Upper lobe of left lung (tissue), 6 donors: ENCODE data around the gene PCP2. TPM values are rescaled to one million over a fixed set of nuclear protein-coding genes. Genes with fewer than 3 reads are reported as not detected.
A peak's percentile ranks its signal among the peaks of the same experiment; 100 is the strongest.

Experiments
- ATAC-seq, 2 donors: fragments of 200-7000 bp; cut with Tn5 transposase; one replicate each; pipeline ENCODE4 v1.9.1; 2022; ENCODE audit warnings: mild to moderate bottlenecking in 2 of 2, moderate library complexity in 2 of 2; ENCODE audit not compliant: low FRiP score in 2 of 2
- DNase-seq, 2 donors: peaks; one replicate each; pipeline ENCODE4 v3.0.0-alpha.2; 2019 to 2020
- H3K27ac ChIP-seq, 4 donors: fragments of 200-600 bp; sonication (generic); one replicate each; pipeline ENCODE4 v1.5.1; 2016 to 2019
- H3K27me3 ChIP-seq, 4 donors: fragments of 200-600 bp; sonication (generic); one replicate each; pipeline ENCODE4 v1.5.1; 2017 to 2019
- H3K36me3 ChIP-seq, 4 donors: fragments of 200-600 bp; sonication (generic); one replicate each; pipeline ENCODE4 v1.5.1; 2016 to 2019
- H3K4me1 ChIP-seq, 4 donors: fragments of 200-600 bp; sonication (generic); one replicate each; pipeline ENCODE4 v1.5.1; 2018 to 2019
- H3K4me3 ChIP-seq, 4 donors: fragments of 200-600 bp; sonication (generic); one replicate each; pipeline ENCODE4 v1.5.1; 2017 to 2019; ENCODE audit warnings: mild to moderate bottlenecking in 2 of 4, moderate library complexity in 1 of 4
- H3K9me3 ChIP-seq, 4 donors: fragments of 200-600 bp; sonication (generic); one replicate each; pipeline ENCODE4 v1.5.1; 2018 to 2019
- CTCF ChIP-seq, 6 experiments: fragments of 450-650 bp in 4 of 6; fragments of 200-600 bp in 2 of 6; sonication (generic) in 2 of 6; IDR thresholded peaks; one replicate each; pipeline ENCODE4 v1.5.1; 2016 to 2019; ENCODE audit warnings: antibody characterized with exemption in 6 of 6
- EP300 ChIP-seq, 4 donors: sonication (generic); formaldehyde crosslinking; IDR thresholded peaks; one replicate each; pipeline ENCODE4 v1.5.1; 2017; ENCODE audit warnings: antibody characterized with exemption in 4 of 4, control low read depth in 2 of 4
- POLR2A ChIP-seq, 4 donors: fragments of 450-650 bp; IDR thresholded peaks; one replicate each; pipeline ENCODE4 v1.5.1; 2016 to 2017; ENCODE audit warnings: antibody characterized with exemption in 4 of 4, mild to moderate bottlenecking in 2 of 4
- POLR2AphosphoS5 ChIP-seq, 2 donors: sonication (generic); formaldehyde crosslinking; IDR thresholded peaks; one replicate each; pipeline ENCODE4 v1.5.1; 2017; ENCODE audit warnings: antibody characterized with exemption in 2 of 2
- WGBS, 2 donors: methylation state at CpG; one replicate each; pipeline ENCODE4 v1.1.5; 2017 to 2018; 5-methylcytosine and 5-hydroxymethylcytosine counted together
- total RNA-seq, 6 donors: library from RNA; depleted of rRNA in 4 of 6; stranded (reverse); fragments of >200 nt in 4 of 6; gene quantifications; one replicate each; pipeline versions ENCODE4 v1.1.0 to v1.2.1, GENCODE V29; 2016 to 2021
- donor health status: DM: no; HTN: no; CAD: no; lungs with moderate emphysema.
- donor health status: DM: no; HTN: yes; CAD: no; lungs with severe emphysema.

Gene PCP2
- total RNA-seq, 6 donors from 2014 or later = 2.3 to 21.0 (median 3.3) TPM; not detected in 1

- WGBS, 2 donors = 19 to 43% methylated on average over 3 to 7 of the region's 7 CpGs
- Histone ChIP-seq H3K27ac (peak overlapping the region; percentile 40 to 97 (median 70)), H3K36me3 (no peaks in the 10 kb centered on the region), H3K27me3 (no peaks in the 10 kb centered on the region), H3K4me1 (peaks cover 6 to 28% (median 17%) of the 10 kb centered on the region in 4 donors), H3K4me3 (peak overlapping the region in 3 of 4 donors; percentile 25 to 44 (median 26)), H3K9me3 (no peaks in the 10 kb centered on the region)
- peak in 1 of 2 donors; percentile 78 for DNase-seq
- TF ChIP-seq POLR2A (IDR thresholded peaks at IDR 0.05) (no peak), POLR2AphosphoS5 (IDR thresholded peaks at IDR 0.05) (peak in 1 of 2 donors; percentile 14)
- ATAC-seq = peak in 1 of 2 donors; percentile 21
These were observed 42.9 kb upstream of the PCP2 start for GRCh38 chr19:7676376-7676775.

GRCh38 chr19:7674010-7675005, 40.8 kb upstream of the PCP2 start:
- DNase-seq (peak; percentile 68 to 89), ATAC-seq (peak; percentile 75 to 91)
- Histone ChIP-seq H3K4me1 (peaks cover 0 to 26% (median 6%) of the 10 kb centered on the region in 4 donors), H3K4me3 (no peak overlapping the region), H3K36me3 (no peaks in the 10 kb centered on the region), H3K9me3 (no peaks in the 10 kb centered on the region), H3K27ac (peak overlapping the region; percentile 7 to 57 (median 32)), H3K27me3 (no peaks in the 10 kb centered on the region)
- no peak for TF ChIP-seq CTCF (IDR thresholded peaks at IDR 0.05)
- TF ChIP-seq EP300 (IDR thresholded peaks at IDR 0.05) = no peak
- no peak for TF ChIP-seq POLR2AphosphoS5 (IDR thresholded peaks at IDR 0.05)
- no peak for TF ChIP-seq POLR2A (IDR thresholded peaks at IDR 0.05)
- 52 to 55% methylated on average over 19 to 20 of the region's 21 CpGs for WGBS, 2 donors

- H3K4me1 ChIP-seq = peaks cover 0 to 26% (median 6%) of the 10 kb centered on the region in 4 donors
- DNase-seq (peak in 1 of 2 donors; percentile 23), ATAC-seq (no peak)
- 56 to 65% methylated on average over 9 of the region's 9 CpGs for WGBS, 2 donors
- no peak overlapping the region for H3K4me3 ChIP-seq
- no peaks in the 10 kb centered on the region for H3K27me3 ChIP-seq
- no peaks in the 10 kb centered on the region for H3K9me3 ChIP-seq
- no peak overlapping the region for H3K27ac ChIP-seq
- H3K36me3 ChIP-seq = no peaks in the 10 kb centered on the region
- no peak for TF ChIP-seq EP300 (IDR thresholded peaks at IDR 0.05)
- TF ChIP-seq POLR2A (IDR thresholded peaks at IDR 0.05) = no peak
These were observed 39.0 kb upstream of the PCP2 start for GRCh38 chr19:7672522-7672921.

- ATAC-seq (no peak), DNase-seq (no peak)
- WGBS, 2 donors = 42 to 45% methylated on average over 5 to 9 of the region's 9 CpGs
- Histone ChIP-seq H3K4me3 (no peak overlapping the region), H3K4me1 (peaks cover 0 to 18% (median under 1%) of the 10 kb centered on the region in 4 donors), H3K36me3 (no peaks in the 10 kb centered on the region), H3K9me3 (no peaks in the 10 kb centered on the region), H3K27me3 (no peaks in the 10 kb centered on the region), H3K27ac (peak overlapping the region in 1 of 4 donors; percentile 30)
- TF ChIP-seq CTCF (IDR thresholded peaks at IDR 0.05) = no peak
- TF ChIP-seq POLR2A (IDR thresholded peaks at IDR 0.05) = no peak
- TF ChIP-seq EP300 (IDR thresholded peaks at IDR 0.05) = no peak
- no peak for TF ChIP-seq POLR2AphosphoS5 (IDR thresholded peaks at IDR 0.05)
These were observed 37.3 kb upstream of the PCP2 start for GRCh38 chr19:7670790-7671189.

GRCh38 chr19:7670150-7670783, 36.7 kb upstream of the PCP2 start:
- TF ChIP-seq CTCF (IDR thresholded peaks at IDR 0.05) (no peak), EP300 (IDR thresholded peaks at IDR 0.05) (no peak), POLR2A (IDR thresholded peaks at IDR 0.05) (peak in 1 of 4 donors; percentile 29), POLR2AphosphoS5 (IDR thresholded peaks at IDR 0.05) (no peak)
- Histone ChIP-seq H3K4me1 (peaks cover 0 to 18% (median 0%) of the 10 kb centered on the region in 4 donors), H3K36me3 (no peaks in the 10 kb centered on the region), H3K9me3 (no peaks in the 10 kb centered on the region), H3K27me3 (no peaks in the 10 kb centered on the region), H3K27ac (peak overlapping the region in 2 of 4 donors; percentile 30 to 54), H3K4me3 (peak overlapping the region in 2 of 4 donors; percentile 5 to 7)
- ATAC-seq (peak in 1 of 2 donors; percentile 62), DNase-seq (peak; percentile 68 to 90)
- 1 to 2% methylated on average over 26 to 42 of the region's 43 CpGs for WGBS, 2 donors
